ENCODE measurements around the gene ISYNA1.
"Not testable (repeated sequence)": the region's sequence is repeated elsewhere in the genome, so short reads cannot be mapped to it uniquely, and the experiment has no call there.

Gene ISYNA1

GRCh38 chr19:18418029-18418482 lies 19.9 kb downstream of the ISYNA1 start:
- no peak for DNase-seq

- DNase-seq: peak; percentile 86
These were observed 20.5 kb downstream of the ISYNA1 start for GRCh38 chr19:18417250-18418028.

- DNase-seq: peak; percentile 88
These were observed 21.1 kb downstream of the ISYNA1 start for GRCh38 chr19:18416778-18417249.

- peak; percentile 85 for DNase-seq
These were observed 22.6 kb downstream of the ISYNA1 start for GRCh38 chr19:18415178-18415867.

GRCh38 chr19:18414504-18415177 lies 23.3 kb downstream of the ISYNA1 start:
- DNase-seq: peak; percentile 42

GRCh38 chr19:18412610-18413239 lies 25.2 kb downstream of the ISYNA1 start:
- DNase-seq: no peak

- DNase-seq: peak; percentile 66
These were observed 29.9 kb downstream of the ISYNA1 start for GRCh38 chr19:18408053-18408476.

- no peak for DNase-seq
These were observed 31.2 kb downstream of the ISYNA1 start for GRCh38 chr19:18406749-18407148.

- DNase-seq: not testable (repeated sequence)
These were observed 32.2 kb downstream of the ISYNA1 start for GRCh38 chr19:18405754-18406153.

GRCh38 chr19:18402455-18403248 lies 35.3 kb downstream of the ISYNA1 start:
- DNase-seq: not testable (repeated sequence)

GRCh38 chr19:18401580-18402112 lies 36.3 kb downstream of the ISYNA1 start:
- DNase-seq: peak; percentile 91

GRCh38 chr19:18399008-18399407 lies 38.9 kb downstream of the ISYNA1 start:
- DNase-seq: peak; percentile 91

GRCh38 chr19:18397242-18398202 lies 40.4 kb downstream of the ISYNA1 start, which contains the start of gene LRRC25:
LRRC25 (minus strand) TSS chr19:18397622; CDS start chr19:18396963, 659 bp downstream.
- DNase-seq: peak; percentile 34

- no peak for DNase-seq
These were observed 41.3 kb downstream of the ISYNA1 start for GRCh38 chr19:18396471-18397241.

GRCh38 chr19:18393836-18394235 lies 44.1 kb downstream of the ISYNA1 start:
- DNase-seq: no peak

- DNase-seq: no peak
These were observed 45.0 kb downstream of the ISYNA1 start for GRCh38 chr19:18392926-18393325.

GRCh38 chr19:18392417-18392816 lies 45.5 kb downstream of the ISYNA1 start:
- DNase-seq: peak; percentile 62

- DNase-seq: no peak
These were observed 46.3 kb downstream of the ISYNA1 start for GRCh38 chr19:18391509-18392075.

All from hematopoietic multipotent progenitor cell treated with erythropoietin and hydrocortisone succinate and interleukin-3 and kit ligand, for 8 days (in vitro differentiated cells).